Body of pancreas (tissue), 4 donors: ENCODE data around the gene SOX12. TPM values are rescaled to one million over a fixed set of nuclear protein-coding genes. Genes with fewer than 3 reads are reported as not detected.

Source experiments
- ATAC-seq: fragments of 150-250 bp; one replicate; pipeline ENCODE4 v1.9.1; 2016
- DNase-seq, 4 donors: peaks; one replicate each; pipeline ENCODE4 v3.0.0-alpha.2; 2019
- H3K27ac ChIP-seq, 4 donors: fragments of 200-600 bp; sonication (generic); 1 replicate in 3 of 4; 2 replicates in 1 of 4; pipeline versions ENCODE4 v1.5.1 to v1.6.1; 2016 to 2019; ENCODE audit warnings: mild to moderate bottlenecking in 1 of 4, mixed read lengths in 1 of 4, moderate library complexity in 1 of 4
- H3K27me3 ChIP-seq, 2 donors: fragments of 200-600 bp; sonication (generic); one replicate each; pipeline ENCODE4 v1.6.0; 2016; ENCODE audit warnings: mild to moderate bottlenecking in 1 of 2
- H3K36me3 ChIP-seq, 2 donors: fragments of 200-600 bp; sonication (generic); replicated peaks in 1 of 2; 2 replicates each; pipeline ENCODE4 v1.5.1; 2016; ENCODE audit warnings: low read depth in 2 of 2; ENCODE audit not compliant: insufficient read depth in 1 of 2
- H3K4me1 ChIP-seq: fragments of 200-600 bp; sonication (generic); one replicate; pipeline ENCODE4 v1.6.0; 2016
- H3K4me3 ChIP-seq, 2 donors: fragments of 200-600 bp; sonication (generic); 1 replicate in 1 of 2; 2 replicates in 1 of 2; pipeline ENCODE4 v1.5.1; 2016 to 2019
- H3K9me3 ChIP-seq, 3 donors: fragments of 200-600 bp; sonication (generic); 1 replicate in 2 of 3; 2 replicates in 1 of 3; pipeline ENCODE4 v1.5.1; 2016
- POLR2A ChIP-seq, 3 donors: fragments of 450-650 bp; IDR thresholded peaks; one replicate each; pipeline ENCODE4 v1.6.1; 2016; ENCODE audit warnings: antibody characterized with exemption in 3 of 3, mild to moderate bottlenecking in 2 of 3
- WGBS, 2 donors: methylation state at CpG; one replicate each; pipeline ENCODE4 v1.1.5; 2017; 5-methylcytosine and 5-hydroxymethylcytosine counted together
- intact Hi-C: fragments of 100-400 bp; cut with DNase I; formaldehyde crosslinking; loops from one replicate; pipeline ENCODE4 v1.15.1; 2023
- total RNA-seq, 2 donors: library from RNA; depleted of rRNA; stranded (reverse); fragments of >200 nt; gene quantifications; one replicate each; pipeline ENCODE4 v1.1.0, GENCODE V29; 2016
- TF ChIP-seq, protein P1 (sequence below), 7 experiments: fragments of 450-650 bp in 4 of 7; fragments of 200-600 bp in 3 of 7; sonication (generic) in 3 of 7; IDR thresholded peaks; one replicate each; pipeline ENCODE4 v1.5.1; 2016 to 2019; ENCODE audit warnings: antibody characterized with exemption in 7 of 7

The SOX12 gene
- total RNA-seq, 2 donors from 2014 or later = 6.2 to 17.1 TPM

DNA sequence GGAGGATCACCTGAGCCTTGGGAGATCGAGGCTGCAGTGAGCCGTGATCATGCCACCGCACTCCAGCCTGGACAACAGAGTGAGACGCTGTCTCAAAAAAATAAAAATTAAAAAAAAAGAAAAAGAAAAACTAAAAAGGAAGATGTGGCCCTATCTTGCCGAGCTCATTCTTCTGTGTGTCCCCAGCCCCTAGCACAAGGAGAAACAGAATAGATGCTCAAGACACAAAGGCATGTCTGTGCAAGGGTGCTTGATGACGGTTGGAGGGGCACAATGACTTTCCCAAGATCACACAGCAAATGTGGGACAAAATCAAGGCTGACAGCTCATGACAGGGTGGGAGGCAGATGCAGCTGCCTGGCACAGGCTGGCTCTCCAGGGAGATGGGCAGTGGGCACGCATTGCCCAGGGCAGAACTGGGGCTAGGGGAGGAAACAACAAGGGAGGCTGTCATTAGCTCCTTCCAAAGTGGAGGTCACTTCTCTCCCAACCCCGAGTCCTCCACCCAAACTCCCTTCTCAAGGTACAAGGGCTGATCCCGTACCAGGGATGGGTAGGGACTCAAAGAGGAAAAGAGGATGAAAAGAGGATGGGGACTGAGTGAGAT is 20.8 kb downstream of the SOX12 start:
- Histone ChIP-seq H3K4me3 (peak overlapping the region in 1 of 2 donors; percentile 71), H3K9me3 (no peaks in the 10 kb centered on the region), H3K27ac (peak overlapping the region in 3 of 4 donors; percentile 81 to 89 (median 86)), H3K4me1 (peaks cover 31% of the 10 kb centered on the region), H3K27me3 (no peaks in the 10 kb centered on the region), H3K36me3 (no peaks in the 10 kb centered on the region)
- no peak for TF ChIP-seq POLR2A (IDR thresholded peaks at IDR 0.05)
- TF ChIP-seq, protein P1, sequence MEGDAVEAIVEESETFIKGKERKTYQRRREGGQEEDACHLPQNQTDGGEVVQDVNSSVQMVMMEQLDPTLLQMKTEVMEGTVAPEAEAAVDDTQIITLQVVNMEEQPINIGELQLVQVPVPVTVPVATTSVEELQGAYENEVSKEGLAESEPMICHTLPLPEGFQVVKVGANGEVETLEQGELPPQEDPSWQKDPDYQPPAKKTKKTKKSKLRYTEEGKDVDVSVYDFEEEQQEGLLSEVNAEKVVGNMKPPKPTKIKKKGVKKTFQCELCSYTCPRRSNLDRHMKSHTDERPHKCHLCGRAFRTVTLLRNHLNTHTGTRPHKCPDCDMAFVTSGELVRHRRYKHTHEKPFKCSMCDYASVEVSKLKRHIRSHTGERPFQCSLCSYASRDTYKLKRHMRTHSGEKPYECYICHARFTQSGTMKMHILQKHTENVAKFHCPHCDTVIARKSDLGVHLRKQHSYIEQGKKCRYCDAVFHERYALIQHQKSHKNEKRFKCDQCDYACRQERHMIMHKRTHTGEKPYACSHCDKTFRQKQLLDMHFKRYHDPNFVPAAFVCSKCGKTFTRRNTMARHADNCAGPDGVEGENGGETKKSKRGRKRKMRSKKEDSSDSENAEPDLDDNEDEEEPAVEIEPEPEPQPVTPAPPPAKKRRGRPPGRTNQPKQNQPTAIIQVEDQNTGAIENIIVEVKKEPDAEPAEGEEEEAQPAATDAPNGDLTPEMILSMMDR (IDR thresholded peaks at IDR 0.05) = no peak
- DNase-seq = no peak
- intact Hi-C loops = no loop called here
- 76% methylated on average over 9 of the region's 9 CpGs for WGBS, 2 donors
- ATAC-seq = no peak

DNA sequence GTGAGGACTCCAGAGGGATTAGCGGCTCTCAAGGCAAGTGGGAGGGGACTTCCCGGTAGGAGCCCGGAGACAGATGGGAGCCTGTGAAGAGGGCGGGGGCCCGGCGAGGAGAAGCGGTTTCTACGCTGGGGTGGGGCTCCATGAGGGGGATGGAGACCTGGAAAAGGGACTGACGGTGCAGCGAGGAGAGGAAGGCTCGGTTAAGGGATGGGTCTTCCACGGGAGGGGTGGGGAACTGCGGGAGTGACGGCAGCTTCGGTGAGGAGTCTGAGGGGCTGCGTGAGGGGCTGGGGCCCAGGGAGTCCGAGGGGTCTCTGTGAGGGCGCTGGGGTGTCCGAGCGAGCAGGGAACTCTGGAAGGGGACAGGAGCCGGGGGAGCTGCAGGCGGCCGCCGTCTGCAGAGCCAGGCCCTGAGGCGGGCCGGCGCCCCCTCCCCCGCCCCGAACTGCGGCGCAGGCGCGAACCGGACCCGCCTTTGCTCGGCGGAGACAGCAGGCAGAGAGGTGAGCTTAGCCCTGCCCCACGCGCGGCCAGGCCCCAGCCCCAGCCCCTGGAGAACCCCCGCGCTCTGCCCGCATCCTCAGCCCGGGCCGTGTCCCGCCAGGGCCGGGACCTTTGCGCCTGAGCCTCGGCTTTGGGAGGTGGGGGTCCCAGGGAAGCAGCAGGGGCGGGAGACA is 21.4 kb downstream of the SOX12 start, which contains the start of gene NRSN2:
Gene NRSN2, plus strand, starts transcription at position 472 of the 677 bp plus-strand sequence. CDS start 2,533 bp downstream, outside the sequence.
- intact Hi-C loops = no loop called here
- H3K4me3 ChIP-seq = peak within 1 kb of the TSS; percentile 50 to 71
- no peaks in the 10 kb centered on the region for H3K36me3 ChIP-seq
- ATAC-seq (peak; percentile 68), DNase-seq (peak; percentile 54 to 68 (median 63))
- no peaks in the 10 kb centered on the region for H3K27me3 ChIP-seq
- peak in 2 of 3 donors; percentile 33 to 37 for TF ChIP-seq POLR2A (IDR thresholded peaks at IDR 0.05)
- TF ChIP-seq, protein P1 (IDR thresholded peaks at IDR 0.05) = no peak
- H3K4me1 ChIP-seq = peaks cover 31% of the 10 kb centered on the region
- 5 to 11% methylated on average over 24 to 50 of the region's 50 CpGs for WGBS, 2 donors
- H3K9me3 ChIP-seq = no peaks in the 10 kb centered on the region
- H3K27ac ChIP-seq = peak within 1 kb of the TSS; percentile 71 to 89 (median 84)

DNA sequence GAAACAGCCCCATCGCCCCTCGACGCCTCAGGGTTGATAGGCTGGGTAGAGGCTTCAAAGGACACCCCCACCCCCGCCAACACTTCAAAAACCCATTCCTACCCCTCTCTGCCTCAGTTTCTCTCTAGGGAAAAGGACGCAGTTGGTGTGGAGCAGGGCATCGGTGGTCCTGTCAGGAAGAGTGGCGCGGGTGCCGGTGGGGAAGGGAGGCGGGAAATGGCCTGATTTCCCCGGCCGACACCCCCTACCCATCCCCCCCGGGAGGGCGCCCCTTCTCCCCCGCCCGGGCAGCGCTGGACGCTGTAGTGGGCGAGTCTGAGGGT is 21.9 kb downstream of the SOX12 start:
- TF ChIP-seq, protein P1 (IDR thresholded peaks at IDR 0.05) = no peak
- no peak for TF ChIP-seq POLR2A (IDR thresholded peaks at IDR 0.05)
- intact Hi-C loops = no loop called here
- no peaks in the 10 kb centered on the region for H3K9me3 ChIP-seq
- ATAC-seq (no peak), DNase-seq (no peak)
- H3K27ac ChIP-seq = peak overlapping the region; percentile 71 to 89 (median 84)
- 3% methylated on average over 19 of the region's 19 CpGs; no CpG with 5 or more reads in 1 of the 2 donors for WGBS, 2 donors
- peaks cover 31% of the 10 kb centered on the region for H3K4me1 ChIP-seq
- no peaks in the 10 kb centered on the region for H3K27me3 ChIP-seq
- no peaks in the 10 kb centered on the region for H3K36me3 ChIP-seq
- peak overlapping the region; percentile 50 to 71 for H3K4me3 ChIP-seq

DNA sequence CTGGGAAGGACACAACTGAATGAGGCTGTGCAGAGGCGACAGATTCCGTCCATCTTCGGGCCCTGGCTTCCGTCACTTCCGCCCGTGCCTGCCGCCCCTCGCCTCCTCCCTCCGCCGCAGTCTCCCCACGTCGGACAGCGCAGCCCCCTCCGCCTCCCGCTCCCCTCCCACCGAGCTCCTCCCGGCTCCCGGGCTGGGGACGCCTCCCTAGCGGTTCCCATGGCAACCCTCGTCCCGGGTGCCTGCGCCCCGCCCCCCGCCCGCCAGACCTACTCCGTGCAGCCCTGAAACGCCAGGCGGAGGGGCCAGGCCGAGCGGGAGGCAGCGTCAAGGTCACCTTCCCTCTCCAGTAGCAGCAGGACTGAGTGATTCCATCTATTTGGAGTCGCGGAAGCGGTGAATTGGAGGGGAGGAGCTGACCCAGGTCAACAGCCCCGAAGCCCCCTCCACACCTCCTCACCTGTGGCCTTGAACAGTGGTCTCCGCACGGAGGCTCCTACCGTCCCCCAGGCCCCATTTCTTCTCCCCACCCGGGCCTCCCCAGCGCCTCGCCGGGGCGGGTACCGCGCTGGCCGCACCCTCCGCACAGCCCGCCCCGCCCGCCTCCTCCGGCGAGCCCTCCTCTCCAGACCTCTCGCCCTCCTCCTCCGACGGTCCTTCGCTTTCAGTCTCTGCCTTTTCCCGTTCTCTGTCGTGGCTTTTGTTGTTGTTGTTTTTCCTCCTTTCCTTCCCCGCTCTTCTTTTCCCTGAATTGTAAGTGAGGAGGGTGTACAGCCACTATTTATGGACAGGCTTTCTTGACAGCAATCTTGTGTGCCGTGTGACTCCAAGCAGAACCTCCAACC is 22.5 kb downstream of the SOX12 start:
- peak overlapping the region; percentile 50 to 71 for H3K4me3 ChIP-seq
- peaks cover 31% of the 10 kb centered on the region for H3K4me1 ChIP-seq
- intact Hi-C loops = no loop called here
- no peaks in the 10 kb centered on the region for H3K9me3 ChIP-seq
- TF ChIP-seq, protein P1 (IDR thresholded peaks at IDR 0.05) = no peak
- TF ChIP-seq POLR2A (IDR thresholded peaks at IDR 0.05) = peak; percentile 46 to 70 (median 58)
- peak overlapping the region; percentile 71 to 89 (median 84) for H3K27ac ChIP-seq
- DNase-seq (peak; percentile 81 to 92 (median 88)), ATAC-seq (peak; percentile 86)
- 0 to 3% methylated on average over 22 to 54 of the region's 61 CpGs for WGBS, 2 donors
- no peaks in the 10 kb centered on the region for H3K36me3 ChIP-seq
- H3K27me3 ChIP-seq = no peaks in the 10 kb centered on the region
